Thyroid gland (tissue), 4 donors: ENCODE data around the gene PDZK1IP1. TPM values are rescaled to one million over a fixed set of nuclear protein-coding genes. Genes with fewer than 3 reads are reported as not detected.
"Not testable (repeated sequence)": the region's sequence is repeated elsewhere in the genome, so short reads cannot be mapped to it uniquely, and the experiment has no call there.

ENCODE experiments used
- DNase-seq, 2 donors: peaks; one replicate each; pipeline ENCODE4 v3.0.0-alpha.2; 2019
- H3K27ac ChIP-seq, 3 donors: fragments of 200-600 bp; sonication (generic); 1 replicate in 2 of 3; 2 replicates in 1 of 3; pipeline ENCODE4 v1.5.1; 2016 to 2019; ENCODE audit warnings: mild to moderate bottlenecking in 1 of 3, moderate library complexity in 1 of 3
- H3K27me3 ChIP-seq: fragments of 200-600 bp; sonication (generic); one replicate; pipeline ENCODE4 v1.5.1; 2019
- H3K36me3 ChIP-seq, 2 donors: fragments of 200-600 bp; sonication (generic); one replicate each; pipeline ENCODE4 v1.5.1; 2016 to 2019
- H3K4me1 ChIP-seq, 2 donors: fragments of 200-600 bp; sonication (generic); one replicate each; pipeline ENCODE4 v1.5.1; 2017 to 2019
- H3K4me3 ChIP-seq, 3 donors: fragments of 200-600 bp; sonication (generic); replicated peaks in 1 of 3; 1 replicate in 2 of 3; 2 replicates in 1 of 3; pipeline ENCODE4 v1.5.1; 2016; ENCODE audit warnings: mild to moderate bottlenecking in 1 of 3
- H3K9me3 ChIP-seq: fragments of 200-600 bp; sonication (generic); one replicate; pipeline ENCODE4 v1.5.1; 2017
- POLR2A ChIP-seq, 2 donors: fragments of 450-650 bp; IDR thresholded peaks; one replicate each; pipeline ENCODE4 v1.6.1; 2017; ENCODE audit warnings: antibody characterized with exemption in 2 of 2, mild to moderate bottlenecking in 2 of 2, moderate library complexity in 1 of 2
- WGBS, 2 donors: methylation state at CpG; one replicate each; pipeline ENCODE4 v1.1.5; 2017; 5-methylcytosine and 5-hydroxymethylcytosine counted together
- intact Hi-C: fragments of 100-400 bp; cut with DNase I; formaldehyde crosslinking; loops from one replicate; pipeline ENCODE4 v1.15.1; 2023
- total RNA-seq, 4 donors: library from RNA; depleted of rRNA; stranded (reverse); fragments of >200 nt; gene quantifications; one replicate each; pipeline ENCODE4 v1.2.3, GENCODE V29; 2016
- TF ChIP-seq, protein P1 (sequence below), 6 experiments: fragments of 200-600 bp in 3 of 6; fragments of 450-650 bp in 3 of 6; sonication (generic) in 3 of 6; IDR thresholded peaks; one replicate each; pipeline ENCODE4 v1.5.1; 2016 to 2019; ENCODE audit warnings: antibody characterized with exemption in 6 of 6, mild to moderate bottlenecking in 2 of 6, inconsistent platforms in 1 of 6, moderate library complexity in 1 of 6

Gene PDZK1IP1
- total RNA-seq, 4 donors from 2014 or later = 0.83 to 3.0 TPM; not detected in 2

DNA sequence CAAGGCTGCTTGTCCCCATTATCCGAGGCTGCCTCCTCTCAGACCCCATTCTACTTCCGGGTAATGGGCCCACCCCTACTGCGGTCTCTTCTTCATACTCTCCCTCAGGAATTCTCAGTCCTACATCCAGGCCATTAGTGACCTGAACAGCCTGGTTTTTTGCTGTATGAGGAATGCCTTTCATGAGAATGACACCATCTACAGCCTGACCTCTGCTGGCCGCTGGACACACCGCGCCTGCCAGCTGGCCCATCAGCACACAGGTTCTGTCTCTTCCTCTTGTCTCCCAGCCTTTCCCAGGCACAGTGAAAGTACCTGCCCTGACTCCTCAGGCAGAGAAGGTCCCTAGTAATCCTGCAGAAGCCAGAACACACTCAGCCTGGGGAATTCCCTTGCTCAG lies 46.2 kb downstream of the PDZK1IP1 start:
- H3K4me3 ChIP-seq, H3K27ac ChIP-seq, H3K27me3 ChIP-seq, H3K9me3 ChIP-seq, intact Hi-C loops, H3K4me1 ChIP-seq, H3K36me3 ChIP-seq: not testable (repeated sequence)
- DNase-seq = peak in 1 of 2 donors; percentile 2
- WGBS, 2 donors = 43 to 60% methylated on average over 6 of the region's 6 CpGs
- TF ChIP-seq, protein P1, sequence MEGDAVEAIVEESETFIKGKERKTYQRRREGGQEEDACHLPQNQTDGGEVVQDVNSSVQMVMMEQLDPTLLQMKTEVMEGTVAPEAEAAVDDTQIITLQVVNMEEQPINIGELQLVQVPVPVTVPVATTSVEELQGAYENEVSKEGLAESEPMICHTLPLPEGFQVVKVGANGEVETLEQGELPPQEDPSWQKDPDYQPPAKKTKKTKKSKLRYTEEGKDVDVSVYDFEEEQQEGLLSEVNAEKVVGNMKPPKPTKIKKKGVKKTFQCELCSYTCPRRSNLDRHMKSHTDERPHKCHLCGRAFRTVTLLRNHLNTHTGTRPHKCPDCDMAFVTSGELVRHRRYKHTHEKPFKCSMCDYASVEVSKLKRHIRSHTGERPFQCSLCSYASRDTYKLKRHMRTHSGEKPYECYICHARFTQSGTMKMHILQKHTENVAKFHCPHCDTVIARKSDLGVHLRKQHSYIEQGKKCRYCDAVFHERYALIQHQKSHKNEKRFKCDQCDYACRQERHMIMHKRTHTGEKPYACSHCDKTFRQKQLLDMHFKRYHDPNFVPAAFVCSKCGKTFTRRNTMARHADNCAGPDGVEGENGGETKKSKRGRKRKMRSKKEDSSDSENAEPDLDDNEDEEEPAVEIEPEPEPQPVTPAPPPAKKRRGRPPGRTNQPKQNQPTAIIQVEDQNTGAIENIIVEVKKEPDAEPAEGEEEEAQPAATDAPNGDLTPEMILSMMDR (IDR thresholded peaks at IDR 0.05) = peak in 1 of 6 experiments; percentile 20

DNA sequence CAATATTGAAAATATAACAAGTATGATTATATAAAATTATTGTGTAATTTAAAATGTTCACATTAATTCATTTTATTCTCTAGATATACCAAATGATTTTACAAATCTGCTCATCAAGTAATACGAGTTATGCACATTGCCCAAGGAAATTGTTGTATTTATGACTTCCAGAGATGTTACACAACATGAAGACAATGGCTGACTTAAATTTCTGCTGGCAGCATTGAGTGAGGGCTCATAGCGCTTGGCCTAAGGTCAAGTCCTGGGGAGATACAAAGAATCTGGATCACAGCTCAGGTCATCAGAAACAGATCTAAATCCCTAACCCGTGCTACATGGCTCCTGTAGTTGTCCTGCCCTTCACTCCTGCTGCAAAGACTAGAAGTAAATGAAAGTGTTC lies 49.5 kb downstream of the PDZK1IP1 start:
- H3K9me3 ChIP-seq, H3K4me3 ChIP-seq, DNase-seq, intact Hi-C loops, H3K27ac ChIP-seq, H3K27me3 ChIP-seq, H3K4me1 ChIP-seq, H3K36me3 ChIP-seq: not testable (repeated sequence)
- WGBS, 2 donors = 81 to 85% methylated on average over 3 of the region's 3 CpGs

DNA sequence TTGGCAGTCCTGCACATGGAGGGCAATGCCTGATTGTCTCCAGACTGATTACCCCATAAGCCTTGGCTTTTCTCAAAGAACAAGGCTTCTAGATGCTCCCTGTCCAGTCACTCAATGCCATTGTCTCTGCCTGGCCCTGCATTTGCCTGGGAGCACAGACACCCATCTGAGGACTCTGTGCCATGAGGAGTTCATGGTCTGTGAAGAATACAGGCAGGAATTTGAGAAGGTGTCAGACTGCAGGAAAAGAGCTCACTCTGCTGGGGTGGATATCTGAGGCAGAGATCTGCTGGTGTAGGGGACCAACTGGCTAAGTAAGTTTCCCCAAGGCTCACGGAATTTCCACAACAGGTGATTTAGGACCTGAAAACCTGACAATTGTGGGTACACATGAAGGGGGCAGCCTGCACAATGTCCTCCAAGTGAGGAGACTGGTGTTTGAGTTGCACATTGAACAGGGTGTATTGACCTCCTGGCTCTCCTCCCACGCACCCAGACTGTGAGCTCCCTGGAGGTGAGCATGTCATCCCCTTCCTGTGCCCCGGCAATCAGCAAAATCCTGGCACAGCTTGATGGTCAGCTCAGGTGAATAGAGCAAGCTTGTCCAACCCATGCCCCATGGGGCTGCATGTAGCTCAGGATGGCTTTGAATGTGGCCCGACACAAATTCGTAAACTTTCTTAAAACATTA lies 51.8 kb downstream of the PDZK1IP1 start:
- H3K4me1 ChIP-seq = no peaks in the 10 kb centered on the region
- DNase-seq = no peak
- TF ChIP-seq POLR2A (IDR thresholded peaks at IDR 0.05) = no peak
- TF ChIP-seq, protein P1 (IDR thresholded peaks at IDR 0.05) = no peak
- no peaks in the 10 kb centered on the region for H3K9me3 ChIP-seq
- WGBS, 2 donors = 87 to 89% methylated on average over 5 of the region's 5 CpGs
- no peaks in the 10 kb centered on the region for H3K27me3 ChIP-seq
- no peak overlapping the region for H3K4me3 ChIP-seq
- no peaks in the 10 kb centered on the region for H3K36me3 ChIP-seq
- intact Hi-C loops = no loop called here
- H3K27ac ChIP-seq = no peak overlapping the region

GRCh38 chr1:47137198-47137597 lies 52.6 kb downstream of the PDZK1IP1 start, which contains the start of gene CYP4A22:
Gene CYP4A22, plus strand, starts transcription at chr1:47137441. Its CDS starts 45 bp downstream, at chr1:47137486.
- Histone ChIP-seq H3K27ac (no peak within 1 kb of the TSS), H3K9me3 (no peaks in the 10 kb centered on the region), H3K36me3 (no peaks in the 10 kb centered on the region), H3K27me3 (no peaks in the 10 kb centered on the region), H3K4me1 (no peaks in the 10 kb centered on the region), H3K4me3 (no peak within 1 kb of the TSS)
- DNase-seq = no peak
- 57 to 95% methylated on average over 3 to 4 of the region's 4 CpGs for WGBS, 2 donors
- no peak for TF ChIP-seq POLR2A (IDR thresholded peaks at IDR 0.05)
- TF ChIP-seq, protein P1 (IDR thresholded peaks at IDR 0.05) = no peak
- intact Hi-C loops = no loop called here

Other genes starting within 250 kb of the PDZK1IP1 start
- not detected for gene CYP4A11, start 248.6 kb downstream of the PDZK1IP1 start, total RNA-seq
- gene CYP4X1, start 166.4 kb downstream of the PDZK1IP1 start, total RNA-seq = 1 to 10 TPM; 4.3 to 8.1 (median 6.8) TPM
- 1 to 10 TPM in 3 of 4 donors, under 1 TPM in 1; 0.39 to 1.7 (median 1.4) TPM for gene CYP4Z1, start 122.8 kb downstream of the PDZK1IP1 start, total RNA-seq
- gene CYP4A22, start 52.6 kb downstream of the PDZK1IP1 start, total RNA-seq = not detected
- 10 to 100 TPM in 3 of 4 donors, 1 to 10 TPM in 1; 3.9 to 14.9 (median 12.8) TPM for gene TAL1, start 42.2 kb upstream of the PDZK1IP1 start, total RNA-seq
- gene STIL, start 124.1 kb upstream of the PDZK1IP1 start, total RNA-seq = 1 to 10 TPM in 3 of 4 donors, under 1 TPM in 1; 0.93 to 2.5 (median 1.6) TPM
- 100 to 1,000 TPM; 122 to 147 (median 134) TPM for gene CMPK1, start 143.8 kb upstream of the PDZK1IP1 start, total RNA-seq
- not detected for gene FOXE3, start 226.2 kb upstream of the PDZK1IP1 start, total RNA-seq
- gene FOXD2, start 248.0 kb upstream of the PDZK1IP1 start, total RNA-seq = under 1 TPM in 2 of 4 donors, not detected in 2; 0.11 to 0.54 TPM